Measurements from ENCODE around the gene GAGE12H.
"Not testable (repeated sequence)": the region's sequence is repeated elsewhere in the genome, so short reads cannot be mapped to it uniquely, and the experiment has no call there.

- TF ChIP-seq POLR2AphosphoS5, POLR2A, CTCF (IDR thresholded peaks at IDR 0.05): not testable (repeated sequence)
These were observed 19.2 kb upstream of the GAGE12H start, which contains the start of gene GAGE12F for GRCh38 chrX:49560542-49560941.

All from suprapubic skin (tissue), 4 donors.